NCI-H2081 treated with DMSO at 0.1 percent for 48 hours (cell line): ENCODE results near the gene SQSTM1.
"Not testable (repeated sequence)": the region's sequence is repeated elsewhere in the genome, so short reads cannot be mapped to it uniquely, and the experiment has no call there.

ENCODE experiments used
- DNase-seq: peaks from one replicate; lab custom pipeline; 2025; lab: John Stamatoyannopoulos, UW

SQSTM1 gene

GRCh38 chr5:179827680-179828079 lies 7.0 kb downstream of the SQSTM1 start:
- DNase-seq = no peak

DNA sequence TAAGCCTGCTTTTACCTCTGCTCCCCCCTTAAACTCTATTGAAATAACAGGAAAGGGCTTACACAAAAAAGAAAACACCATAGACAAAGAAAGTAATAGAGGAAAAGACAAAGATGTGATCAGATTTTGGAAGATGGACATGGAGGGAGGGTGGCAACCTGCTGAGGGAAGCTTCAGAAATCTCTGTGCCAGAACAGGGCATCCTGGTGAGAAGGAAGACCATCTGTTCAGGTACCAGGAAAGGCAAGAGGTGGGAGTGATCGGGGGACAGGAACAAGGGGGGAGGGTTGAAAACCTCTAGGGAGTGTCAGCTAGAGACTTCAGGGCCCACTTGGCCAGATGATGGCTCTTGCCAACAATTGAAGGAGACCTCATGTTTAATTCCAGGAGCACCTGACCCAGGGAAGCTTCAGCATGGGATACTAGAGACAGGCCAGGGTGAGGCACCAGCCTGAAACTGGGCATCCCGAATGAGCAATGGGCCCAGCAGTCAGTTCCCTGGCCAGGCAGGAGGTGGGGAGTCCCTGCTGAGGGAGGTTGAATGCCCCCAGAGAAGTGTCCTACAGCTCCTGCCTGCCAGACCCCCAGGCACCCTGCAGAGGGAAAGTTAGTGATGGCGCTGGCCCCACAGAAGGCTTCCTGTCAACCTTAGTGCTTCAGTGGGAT lies 8.2 kb downstream of the SQSTM1 start:
- DNase-seq = no peak

- DNase-seq = no peak
Measured at GRCh38 chr5:179829732-179830435, 9.2 kb downstream of the SQSTM1 start.

GRCh38 chr5:179830818-179831468 lies 10.2 kb downstream of the SQSTM1 start:
- no peak for DNase-seq

DNA sequence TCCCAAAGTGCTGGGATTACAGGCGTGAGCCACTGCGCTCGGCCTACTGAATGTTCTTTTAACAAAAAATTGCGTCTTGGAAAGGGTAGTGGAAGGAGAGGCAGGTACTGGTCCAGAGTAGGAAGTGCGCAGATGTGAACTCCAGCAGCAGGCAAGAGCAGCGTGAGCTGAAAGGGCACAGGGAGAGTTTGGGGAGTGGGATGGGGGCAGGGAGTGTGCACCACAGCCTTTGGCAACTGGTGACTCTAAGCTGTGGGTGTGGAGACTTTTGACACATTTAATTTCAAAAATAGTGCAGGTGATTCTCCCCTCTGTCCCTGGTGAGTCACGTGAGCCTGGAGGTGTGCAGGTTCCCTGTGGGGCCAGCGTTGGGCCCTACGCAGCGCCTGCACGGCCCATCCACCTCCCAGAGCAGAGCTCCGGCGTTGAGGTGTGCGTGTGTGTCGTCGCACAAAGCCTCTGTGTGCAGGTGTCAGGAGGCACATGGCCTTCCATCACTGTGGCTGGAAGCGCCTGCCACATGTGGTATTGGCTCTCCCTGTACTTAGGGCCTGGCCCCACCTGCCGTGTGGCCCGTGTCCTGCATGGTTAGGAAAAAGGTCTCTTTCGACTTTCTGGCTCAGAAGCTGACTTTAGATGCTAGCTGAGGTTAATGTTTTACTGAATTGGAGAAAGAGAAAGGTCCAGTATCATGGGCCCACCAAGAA lies 11.5 kb downstream of the SQSTM1 start:
- no peak for DNase-seq

GRCh38 chr5:179833056-179833708 lies 12.5 kb downstream of the SQSTM1 start:
- DNase-seq = no peak

DNA sequence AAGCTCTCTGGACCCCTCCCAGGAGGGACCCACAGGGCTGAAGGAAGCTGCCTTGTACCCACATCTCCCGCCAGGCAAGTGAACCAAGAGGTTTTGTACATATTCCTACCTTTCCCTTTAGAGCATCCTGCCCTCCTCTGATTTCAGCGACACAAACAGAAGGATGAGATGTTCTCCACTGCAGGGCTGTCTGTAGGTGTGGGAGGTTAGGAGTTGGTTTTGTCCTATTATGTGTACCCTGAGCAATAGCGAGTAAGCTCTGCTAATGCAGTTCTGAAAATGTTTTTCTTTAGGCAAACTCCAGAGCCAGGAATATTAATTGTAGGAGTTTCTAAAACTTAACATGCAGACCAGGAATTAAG lies 13.0 kb downstream of the SQSTM1 start:
- no peak for DNase-seq

GRCh38 chr5:179834120-179834519 lies 13.4 kb downstream of the SQSTM1 start:
- no peak for DNase-seq

GRCh38 chr5:179834871-179835270 lies 14.2 kb downstream of the SQSTM1 start:
- not testable (repeated sequence) for DNase-seq

DNA sequence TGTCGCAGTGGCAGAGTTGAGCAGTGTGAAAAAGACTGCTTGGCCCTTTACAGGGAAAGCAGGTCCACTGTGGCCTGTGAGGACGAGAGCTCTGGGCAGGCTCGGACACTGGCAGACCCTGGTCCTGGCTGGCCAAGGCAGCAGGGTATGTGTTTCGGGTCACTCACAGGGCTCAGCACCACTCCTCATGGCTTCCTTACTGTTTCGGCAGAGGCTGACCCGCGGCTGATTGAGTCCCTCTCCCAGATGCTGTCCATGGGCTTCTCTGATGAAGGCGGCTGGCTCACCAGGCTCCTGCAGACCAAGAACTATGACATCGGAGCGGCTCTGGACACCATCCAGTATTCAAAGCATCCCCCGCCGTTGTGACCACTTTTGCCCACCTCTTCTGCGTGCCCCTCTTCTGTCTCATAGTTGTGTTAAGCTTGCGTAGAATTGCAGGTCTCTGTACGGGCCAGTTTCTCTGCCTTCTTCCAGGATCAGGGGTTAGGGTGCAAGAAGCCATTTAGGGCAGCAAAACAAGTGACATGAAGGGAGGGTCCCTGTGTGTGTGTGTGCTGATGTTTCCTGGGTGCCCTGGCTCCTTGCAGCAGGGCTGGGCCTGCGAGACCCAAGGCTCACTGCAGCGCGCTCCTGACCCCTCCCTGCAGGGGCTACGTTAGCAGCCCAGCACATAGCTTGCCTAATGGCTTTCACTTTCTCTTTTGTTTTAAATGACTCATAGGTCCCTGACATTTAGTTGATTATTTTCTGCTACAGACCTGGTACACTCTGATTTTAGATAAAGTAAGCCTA lies 15.7 kb downstream of the SQSTM1 start:
- DNase-seq = no peak

GRCh38 chr5:179837076-179838011 lies 16.6 kb downstream of the SQSTM1 start:
- DNase-seq = no peak

- DNase-seq = no peak
Measured at GRCh38 chr5:179839328-179840256, 18.9 kb downstream of the SQSTM1 start.

DNA sequence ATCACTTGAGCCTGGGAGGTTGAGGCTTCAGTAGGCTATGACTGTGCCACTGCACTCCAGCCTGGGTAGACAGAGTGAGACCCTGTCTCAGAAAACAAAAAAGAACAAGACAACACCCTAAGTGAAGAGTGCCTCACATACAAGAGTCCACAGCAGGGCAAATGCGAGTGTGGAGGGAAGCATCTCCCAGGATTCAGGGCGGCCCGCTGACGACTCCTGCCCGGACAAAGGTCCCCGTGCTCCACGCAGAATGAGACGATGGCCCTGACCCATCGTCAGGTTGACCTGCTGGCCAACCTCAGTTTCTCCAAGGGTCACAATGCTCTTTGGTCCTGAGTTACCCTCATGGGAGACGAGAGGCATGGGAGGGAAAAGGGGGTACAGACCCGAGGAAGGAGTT lies 19.6 kb downstream of the SQSTM1 start:
- no peak for DNase-seq

GRCh38 chr5:179840766-179841165 lies 20.1 kb downstream of the SQSTM1 start:
- no peak for DNase-seq

GRCh38 chr5:179841621-179842020 lies 20.9 kb downstream of the SQSTM1 start:
- DNase-seq = no peak

GRCh38 chr5:179852993-179853547 lies 32.4 kb downstream of the SQSTM1 start:
- no peak for DNase-seq

DNA sequence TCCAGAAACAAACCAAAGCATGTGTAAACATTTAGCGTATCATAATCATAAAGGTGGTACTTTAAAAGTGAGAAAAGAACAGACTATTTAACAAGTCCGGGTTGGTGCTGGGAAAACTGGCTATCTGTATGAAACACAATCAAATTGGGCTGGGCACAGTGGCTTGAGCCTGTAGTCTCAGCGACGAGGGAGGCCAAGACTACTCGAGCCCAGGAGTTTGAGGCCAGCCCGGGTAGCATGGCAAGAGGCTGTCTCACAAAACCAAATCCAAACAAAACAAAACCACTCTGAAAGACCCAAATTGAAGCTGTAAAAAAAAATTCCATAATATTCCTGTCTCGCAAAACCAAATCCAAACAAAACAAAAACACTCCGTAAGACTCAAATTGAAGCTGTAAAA lies 33.7 kb downstream of the SQSTM1 start:
- DNase-seq = no peak

DNA sequence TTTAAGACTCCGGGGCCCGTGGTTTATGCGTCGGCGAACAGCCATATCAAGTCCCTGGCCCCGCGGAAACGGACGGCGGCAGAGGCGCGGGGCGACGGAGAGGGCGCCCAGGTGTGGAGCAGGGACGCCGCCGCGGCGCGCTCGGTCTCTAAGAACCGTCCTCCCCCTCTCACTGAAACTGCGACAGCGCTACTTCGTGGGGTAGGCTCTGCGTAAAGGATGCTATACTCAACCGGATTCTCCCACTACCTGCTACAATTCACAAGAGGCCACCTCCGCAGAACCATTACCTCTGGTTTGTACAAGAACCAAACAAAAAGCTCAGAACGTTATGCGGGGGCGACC lies 37.5 kb downstream of the SQSTM1 start:
- no peak for DNase-seq
